Activated CD8-positive, alpha-beta T cell treated with anti-CD3 and anti-CD28 coated beads for 36 hours (primary cell): ENCODE measurements around the gene ZNF621. TPM values are rescaled to one million over a fixed set of nuclear protein-coding genes. Genes with fewer than 3 reads are reported as not detected.

Experiments used
- ATAC-seq: fragments of 200-7000 bp; cut with Tn5 transposase; one replicate; pipeline ENCODE4 v1.10.0; 2021; ENCODE audit warnings: mild to moderate bottlenecking, moderate library complexity
- CTCF ChIA-PET: fragments of 350-600 bp; sonication (Branson Sonifier 250); formaldehyde crosslinking; loops from one replicate; lab custom pipeline; 2021; ENCODE audit warnings: antibody characterized with exemption; lab: Charles Lee
- POLR2A ChIA-PET: fragments of 350-600 bp; sonication (Branson Sonifier 250); formaldehyde crosslinking; loops from one replicate; lab custom pipeline; 2021; ENCODE audit warnings: antibody characterized with exemption; lab: Charles Lee
- DNase-seq: peaks from one replicate; pipeline ENCODE4 v3.0.0-alpha.2; 2020
- H3K27ac Mint-ChIP-seq: one replicate; pipeline ENCODE4 v1.8.0; 2021; ENCODE audit warnings: mild to moderate bottlenecking, mixed read lengths
- H3K27me3 Mint-ChIP-seq: one replicate; pipeline ENCODE4 v1.8.0; 2021; ENCODE audit warnings: mixed read lengths
- H3K36me3 Mint-ChIP-seq: one replicate; pipeline ENCODE4 v1.8.0; 2021; ENCODE audit warnings: low read depth, mixed read lengths
- H3K4me1 Mint-ChIP-seq: one replicate; pipeline ENCODE4 v1.8.0; 2021; ENCODE audit warnings: low read depth, mixed read lengths
- H3K4me3 Mint-ChIP-seq: one replicate; pipeline ENCODE4 v1.8.0; 2021; ENCODE audit warnings: mild to moderate bottlenecking, moderate library complexity, mixed read lengths
- H3K9me3 Mint-ChIP-seq: one replicate; pipeline ENCODE4 v1.8.0; 2021; ENCODE audit warnings: mixed read lengths
- intact Hi-C: fragments of 100-400 bp; cut with micrococcal nuclease; formaldehyde crosslinking; loops from one replicate; pipeline ENCODE4 v1.10.0; 2022
- total RNA-seq, 2 experiments: library from RNA; stranded (reverse); gene quantifications; one replicate each; pipeline ENCODE4 v1.2.3, GENCODE V29; 2021
- TF ChIP-seq, protein P1 (sequence below): fragments of 200-600 bp; IDR thresholded peaks from one replicate; pipeline ENCODE4 v1.8.0; 2022; ENCODE audit warnings: antibody characterized with exemption, mild to moderate bottlenecking

ZNF621 gene
- total RNA-seq, 2 experiments from 2014 or later: 18.5 to 19.1 TPM

- ATAC-seq: no peak
- ChIA-PET CTCF (no interaction called here), POLR2A (no interaction called here)
Observed at GRCh38 chr3:40490916-40491315, 33.8 kb upstream of the ZNF621 start.

DNA sequence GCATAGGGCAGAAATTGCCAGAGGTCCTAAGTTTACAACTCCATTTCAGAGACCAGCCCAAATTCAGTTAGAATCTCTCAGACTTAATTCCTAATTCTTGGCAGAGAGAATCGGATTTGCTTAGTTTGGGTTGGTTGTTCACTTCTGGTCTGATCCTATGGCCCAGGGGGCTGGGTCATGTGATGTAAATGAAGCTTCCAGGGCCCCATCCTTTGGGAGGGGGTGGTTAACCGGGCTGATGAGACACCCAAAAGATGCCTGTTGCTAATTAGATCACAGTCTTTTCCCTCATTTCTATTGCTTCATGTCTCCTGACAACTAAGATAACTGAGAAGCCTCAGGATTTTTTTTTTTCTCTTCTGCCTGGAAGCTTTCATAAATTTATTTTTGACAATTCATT lies 30.1 kb upstream of the ZNF621 start:
- H3K36me3 Mint-ChIP-seq: peaks cover 3% of the 10 kb centered on the region
- ChIA-PET POLR2A (interaction anchor here (1.0 kb wide), 1 partner anchor 10 kb away, joined by 3 read pairs; no protein-coding TSS in a partner anchor), CTCF (interaction anchor here (1.4 kb wide), 1 partner anchor 15 kb away, joined by 5 read pairs; no protein-coding TSS in a partner anchor)
- no peak for DNase-seq
- no peaks in the 10 kb centered on the region for H3K9me3 Mint-ChIP-seq
- TF ChIP-seq, protein P1, sequence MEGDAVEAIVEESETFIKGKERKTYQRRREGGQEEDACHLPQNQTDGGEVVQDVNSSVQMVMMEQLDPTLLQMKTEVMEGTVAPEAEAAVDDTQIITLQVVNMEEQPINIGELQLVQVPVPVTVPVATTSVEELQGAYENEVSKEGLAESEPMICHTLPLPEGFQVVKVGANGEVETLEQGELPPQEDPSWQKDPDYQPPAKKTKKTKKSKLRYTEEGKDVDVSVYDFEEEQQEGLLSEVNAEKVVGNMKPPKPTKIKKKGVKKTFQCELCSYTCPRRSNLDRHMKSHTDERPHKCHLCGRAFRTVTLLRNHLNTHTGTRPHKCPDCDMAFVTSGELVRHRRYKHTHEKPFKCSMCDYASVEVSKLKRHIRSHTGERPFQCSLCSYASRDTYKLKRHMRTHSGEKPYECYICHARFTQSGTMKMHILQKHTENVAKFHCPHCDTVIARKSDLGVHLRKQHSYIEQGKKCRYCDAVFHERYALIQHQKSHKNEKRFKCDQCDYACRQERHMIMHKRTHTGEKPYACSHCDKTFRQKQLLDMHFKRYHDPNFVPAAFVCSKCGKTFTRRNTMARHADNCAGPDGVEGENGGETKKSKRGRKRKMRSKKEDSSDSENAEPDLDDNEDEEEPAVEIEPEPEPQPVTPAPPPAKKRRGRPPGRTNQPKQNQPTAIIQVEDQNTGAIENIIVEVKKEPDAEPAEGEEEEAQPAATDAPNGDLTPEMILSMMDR: no peak
- H3K27me3 Mint-ChIP-seq: no peaks in the 10 kb centered on the region
- intact Hi-C loops: no loop called here
- no peak overlapping the region for H3K4me3 Mint-ChIP-seq
- no peak overlapping the region for H3K27ac Mint-ChIP-seq
- ATAC-seq: no peak
- no peaks in the 10 kb centered on the region for H3K4me1 Mint-ChIP-seq

More at GRCh38 chr3:40490916-40491315, 33.8 kb upstream of the ZNF621 start:
- TF ChIP-seq, protein P1: no peak
- H3K36me3 Mint-ChIP-seq: peaks cover 29% of the 10 kb centered on the region
- DNase-seq: no peak
- no peak overlapping the region for H3K4me3 Mint-ChIP-seq
- intact Hi-C loops: no loop called here
- H3K9me3 Mint-ChIP-seq: peaks cover 20% of the 10 kb centered on the region
- H3K4me1 Mint-ChIP-seq: no peaks in the 10 kb centered on the region
- no peaks in the 10 kb centered on the region for H3K27me3 Mint-ChIP-seq
- no peak overlapping the region for H3K27ac Mint-ChIP-seq

DNA sequence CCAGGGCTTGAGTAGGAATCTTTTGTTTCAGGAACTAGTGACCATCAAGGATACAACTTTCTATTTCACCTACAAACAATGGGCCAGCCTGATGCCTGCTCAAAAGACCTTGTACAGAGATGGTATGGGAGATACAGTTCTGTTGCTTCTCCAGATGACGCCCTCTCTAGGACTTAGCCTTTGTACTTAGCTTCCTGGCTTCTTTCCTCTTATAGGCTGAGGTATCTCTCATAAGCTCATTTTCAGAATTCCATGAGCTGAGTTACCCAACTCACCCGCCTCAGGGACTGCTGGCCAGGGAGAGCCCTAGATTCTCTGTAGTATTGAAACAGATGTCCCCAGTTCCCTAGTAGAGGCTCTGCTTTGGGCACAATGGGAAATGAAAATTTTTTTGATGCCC lies 27.5 kb upstream of the ZNF621 start:
- ATAC-seq: no peak
- Mint-ChIP-seq H3K9me3 (no peaks in the 10 kb centered on the region), H3K27ac (no peak overlapping the region), H3K27me3 (no peaks in the 10 kb centered on the region), H3K36me3 (no peaks in the 10 kb centered on the region), H3K4me1 (no peaks in the 10 kb centered on the region), H3K4me3 (no peak overlapping the region)
- DNase-seq: no peak
- CTCF ChIA-PET: no interaction called here
- intact Hi-C loops: no loop called here
- TF ChIP-seq, protein P1: no peak
- POLR2A ChIA-PET: no interaction called here

DNA sequence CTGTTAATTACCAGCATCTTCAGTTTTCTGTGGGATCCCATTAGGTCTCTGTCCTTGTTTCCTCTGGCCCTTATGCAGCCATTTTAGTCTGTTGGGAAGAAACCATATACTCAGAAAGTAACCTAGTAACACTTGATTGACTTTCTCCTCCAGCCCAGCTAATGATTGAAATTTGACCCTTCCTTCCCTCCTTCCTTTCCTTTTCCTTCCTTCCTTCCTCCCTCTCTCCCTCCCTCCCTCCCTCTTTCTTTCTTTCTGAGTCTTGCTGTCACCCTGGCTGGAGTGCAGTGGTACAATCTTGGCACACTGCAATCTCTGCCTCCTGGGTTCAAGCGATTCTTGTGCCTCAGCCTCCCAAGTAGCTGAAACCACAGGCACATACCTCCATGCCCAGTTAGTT lies 24.8 kb upstream of the ZNF621 start:
- peaks cover 5% of the 10 kb centered on the region for H3K4me1 Mint-ChIP-seq

DNA sequence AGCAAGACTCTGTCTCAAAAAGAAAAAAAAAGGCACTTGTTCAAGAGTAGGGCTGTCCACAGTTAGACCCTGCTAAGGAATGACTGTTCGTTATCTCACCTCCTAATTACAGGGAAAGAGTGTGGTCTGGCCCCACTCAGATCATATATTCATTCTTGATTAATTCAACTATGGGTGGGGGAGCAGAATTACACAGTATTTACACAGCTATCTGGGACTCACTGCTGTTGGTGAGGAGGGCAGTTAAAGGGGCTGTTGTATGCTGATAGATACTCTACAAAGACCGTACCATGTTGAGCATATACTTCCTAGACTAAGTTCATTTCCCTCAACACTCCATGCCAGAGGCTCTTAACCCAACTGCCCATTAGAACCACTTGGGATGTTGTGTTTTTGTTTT lies 22.7 kb upstream of the ZNF621 start:
- no peak overlapping the region for H3K4me3 Mint-ChIP-seq
- H3K27ac Mint-ChIP-seq: no peak overlapping the region
- ATAC-seq (no peak), DNase-seq (no peak)
- intact Hi-C loops: no loop called here
- no peaks in the 10 kb centered on the region for H3K36me3 Mint-ChIP-seq
- H3K4me1 Mint-ChIP-seq: peaks cover 17% of the 10 kb centered on the region
- POLR2A ChIA-PET: no interaction called here
- no peaks in the 10 kb centered on the region for H3K9me3 Mint-ChIP-seq
- H3K27me3 Mint-ChIP-seq: no peaks in the 10 kb centered on the region
- TF ChIP-seq, protein P1: no peak
- CTCF ChIA-PET: no interaction called here

More for the DNA sequence above, 24.8 kb upstream of the ZNF621 start:
- no peak overlapping the region for H3K27ac Mint-ChIP-seq
- ChIA-PET POLR2A (interaction anchor here (1.3 kb wide), 1 partner anchor 18 kb away, joined by 3 read pairs; no protein-coding TSS in a partner anchor), CTCF (interaction anchor here (0.6 kb wide), 1 partner anchor 1429 kb away, joined by 5 read pairs; no protein-coding TSS in a partner anchor)
- DNase-seq: no peak
- H3K9me3 Mint-ChIP-seq: no peaks in the 10 kb centered on the region
- intact Hi-C loops: no loop called here
- TF ChIP-seq, protein P1: no peak
- ATAC-seq: no peak
- H3K4me3 Mint-ChIP-seq: no peak overlapping the region
- no peaks in the 10 kb centered on the region for H3K36me3 Mint-ChIP-seq
- no peaks in the 10 kb centered on the region for H3K27me3 Mint-ChIP-seq
